Activated CD8-positive, alpha-beta T cell treated with anti-CD3 and anti-CD28 coated beads for 36 hours (primary cell): ENCODE measurements around the gene NLGN1. TPM values are rescaled to one million over a fixed set of nuclear protein-coding genes. Genes with fewer than 3 reads are reported as not detected.

Source experiments
- ATAC-seq: fragments of 200-7000 bp; cut with Tn5 transposase; one replicate; pipeline ENCODE4 v1.10.0; 2021; ENCODE audit warnings: mild to moderate bottlenecking, moderate library complexity
- CTCF ChIA-PET: fragments of 350-600 bp; sonication (Branson Sonifier 250); formaldehyde crosslinking; loops from one replicate; lab custom pipeline; 2021; ENCODE audit warnings: antibody characterized with exemption; lab: Charles Lee
- POLR2A ChIA-PET: fragments of 350-600 bp; sonication (Branson Sonifier 250); formaldehyde crosslinking; loops from one replicate; lab custom pipeline; 2021; ENCODE audit warnings: antibody characterized with exemption; lab: Charles Lee
- DNase-seq: peaks from one replicate; pipeline ENCODE4 v3.0.0-alpha.2; 2020
- H3K27ac Mint-ChIP-seq: one replicate; pipeline ENCODE4 v1.8.0; 2021; ENCODE audit warnings: mild to moderate bottlenecking, mixed read lengths
- H3K27me3 Mint-ChIP-seq: one replicate; pipeline ENCODE4 v1.8.0; 2021; ENCODE audit warnings: mixed read lengths
- H3K36me3 Mint-ChIP-seq: one replicate; pipeline ENCODE4 v1.8.0; 2021; ENCODE audit warnings: low read depth, mixed read lengths
- H3K4me1 Mint-ChIP-seq: one replicate; pipeline ENCODE4 v1.8.0; 2021; ENCODE audit warnings: low read depth, mixed read lengths
- H3K4me3 Mint-ChIP-seq: one replicate; pipeline ENCODE4 v1.8.0; 2021; ENCODE audit warnings: mild to moderate bottlenecking, moderate library complexity, mixed read lengths
- H3K9me3 Mint-ChIP-seq: one replicate; pipeline ENCODE4 v1.8.0; 2021; ENCODE audit warnings: mixed read lengths
- CTCF ChIP-seq: fragments of 200-600 bp; IDR thresholded peaks from one replicate; pipeline ENCODE4 v1.8.0; 2022; ENCODE audit warnings: antibody characterized with exemption, mild to moderate bottlenecking
- intact Hi-C: fragments of 100-400 bp; cut with micrococcal nuclease; formaldehyde crosslinking; loops from one replicate; pipeline ENCODE4 v1.10.0; 2022
- total RNA-seq, 2 experiments: library from RNA; stranded (reverse); gene quantifications; one replicate each; pipeline ENCODE4 v1.2.3, GENCODE V29; 2021

NLGN1 gene
- total RNA-seq, 2 experiments from 2014 or later = not detected

- ChIA-PET POLR2A (no interaction called here), CTCF (no interaction called here)
- intact Hi-C loops = no loop called here
- Mint-ChIP-seq H3K36me3 (no peaks in the 10 kb centered on the region), H3K9me3 (peaks cover under 1% of the 10 kb centered on the region), H3K27ac (no peak overlapping the region), H3K4me3 (no peak overlapping the region), H3K4me1 (no peaks in the 10 kb centered on the region), H3K27me3 (no peaks in the 10 kb centered on the region)
- ATAC-seq (no peak), DNase-seq (no peak)
- TF ChIP-seq CTCF = no peak
Observed at GRCh38 chr3:173838644-173839043, 441.1 kb downstream of the NLGN1 start.

- H3K9me3 Mint-ChIP-seq = peaks cover 2% of the 10 kb centered on the region
- H3K36me3 Mint-ChIP-seq = no peaks in the 10 kb centered on the region
- DNase-seq (no peak), ATAC-seq (no peak)
- no peak overlapping the region for H3K27ac Mint-ChIP-seq
- intact Hi-C loops = no loop called here
- POLR2A ChIA-PET = no interaction called here
- no peak overlapping the region for H3K4me3 Mint-ChIP-seq
- CTCF ChIA-PET = no interaction called here
- no peaks in the 10 kb centered on the region for H3K4me1 Mint-ChIP-seq
- no peaks in the 10 kb centered on the region for H3K27me3 Mint-ChIP-seq
- no peak for TF ChIP-seq CTCF
Observed at GRCh38 chr3:173839859-173840258, 442.3 kb downstream of the NLGN1 start.

GRCh38 chr3:173841334-173841733, 443.8 kb downstream of the NLGN1 start:
- H3K4me1 Mint-ChIP-seq = no peaks in the 10 kb centered on the region
- intact Hi-C loops = no loop called here
- H3K9me3 Mint-ChIP-seq = peaks cover 4% of the 10 kb centered on the region

GRCh38 chr3:173843060-173843459, 445.5 kb downstream of the NLGN1 start:
- no peak for DNase-seq
- H3K27ac Mint-ChIP-seq = no peak overlapping the region
- H3K27me3 Mint-ChIP-seq = no peaks in the 10 kb centered on the region
- no peaks in the 10 kb centered on the region for H3K4me1 Mint-ChIP-seq
- no peak for ATAC-seq
- H3K36me3 Mint-ChIP-seq = no peaks in the 10 kb centered on the region
- intact Hi-C loops = no loop called here
- peaks cover 7% of the 10 kb centered on the region for H3K9me3 Mint-ChIP-seq
- TF ChIP-seq CTCF = no peak
- POLR2A ChIA-PET = no interaction called here
- CTCF ChIA-PET = no interaction called here
- H3K4me3 Mint-ChIP-seq = no peak overlapping the region

More at GRCh38 chr3:173841334-173841733, 443.8 kb downstream of the NLGN1 start:
- ATAC-seq (no peak), DNase-seq (no peak)
- no peak for TF ChIP-seq CTCF
- POLR2A ChIA-PET = no interaction called here
- CTCF ChIA-PET = no interaction called here
- Mint-ChIP-seq H3K36me3 (no peaks in the 10 kb centered on the region), H3K27ac (no peak overlapping the region), H3K4me3 (no peak overlapping the region), H3K27me3 (no peaks in the 10 kb centered on the region)

- Mint-ChIP-seq H3K9me3 (peaks cover 7% of the 10 kb centered on the region), H3K4me1 (no peaks in the 10 kb centered on the region), H3K36me3 (no peaks in the 10 kb centered on the region), H3K27ac (no peak overlapping the region), H3K27me3 (no peaks in the 10 kb centered on the region), H3K4me3 (no peak overlapping the region)
- POLR2A ChIA-PET = no interaction called here
- no peak for TF ChIP-seq CTCF
- no peak for ATAC-seq
- DNase-seq = no peak
- intact Hi-C loops = no loop called here
- CTCF ChIA-PET = no interaction called here
Observed at GRCh38 chr3:173846584-173846983, 449.0 kb downstream of the NLGN1 start.
